ENCODE measurements around the gene STX11.

The STX11 gene

DNA sequence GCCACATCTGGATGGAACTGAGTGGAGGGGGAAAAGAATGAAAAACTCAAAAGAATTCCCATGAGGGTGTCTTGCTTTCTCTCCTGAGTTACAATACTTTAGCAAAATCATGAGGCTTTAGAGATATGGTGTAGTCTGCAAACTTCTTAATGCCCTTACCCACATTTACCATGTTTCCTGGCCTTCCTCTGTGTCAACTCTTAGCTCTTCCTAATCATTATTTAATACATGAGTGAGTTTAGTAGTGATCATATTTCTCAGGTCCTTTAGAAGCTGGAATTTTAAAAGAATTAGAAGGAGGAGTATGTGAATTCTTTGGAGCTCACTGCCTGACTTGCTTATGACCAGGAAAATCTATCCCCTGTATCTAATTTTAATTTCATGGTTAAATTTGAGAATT, 39.0 kb downstream of the STX11 start:
- TF ChIP-seq CTCF (IDR thresholded peaks at IDR 0.05), result no peak

GRCh38 chr6:144190080-144190479, 39.8 kb downstream of the STX11 start:
- no peak for TF ChIP-seq CTCF (IDR thresholded peaks at IDR 0.05)

DNA sequence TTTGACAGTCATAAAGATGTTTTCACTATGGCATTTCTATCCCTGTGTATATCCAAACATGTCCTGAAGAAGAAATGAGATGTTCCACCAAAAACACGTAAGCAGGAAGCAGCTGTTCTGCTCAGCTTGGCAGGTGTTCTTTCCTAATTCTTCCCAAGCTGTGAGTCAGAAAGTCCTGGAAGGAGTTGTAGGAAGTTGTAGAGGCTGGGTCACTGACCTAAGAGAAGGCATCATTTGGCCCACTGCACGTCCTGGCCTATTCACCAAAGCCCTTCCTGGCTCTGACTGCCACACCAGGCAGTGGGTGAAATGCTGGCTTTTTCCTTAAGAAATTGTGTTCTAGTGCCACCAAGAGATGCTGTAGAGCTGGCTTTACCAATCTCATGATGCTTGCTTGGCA, 40.3 kb downstream of the STX11 start:
- no peak for TF ChIP-seq CTCF (IDR thresholded peaks at IDR 0.05)

DNA sequence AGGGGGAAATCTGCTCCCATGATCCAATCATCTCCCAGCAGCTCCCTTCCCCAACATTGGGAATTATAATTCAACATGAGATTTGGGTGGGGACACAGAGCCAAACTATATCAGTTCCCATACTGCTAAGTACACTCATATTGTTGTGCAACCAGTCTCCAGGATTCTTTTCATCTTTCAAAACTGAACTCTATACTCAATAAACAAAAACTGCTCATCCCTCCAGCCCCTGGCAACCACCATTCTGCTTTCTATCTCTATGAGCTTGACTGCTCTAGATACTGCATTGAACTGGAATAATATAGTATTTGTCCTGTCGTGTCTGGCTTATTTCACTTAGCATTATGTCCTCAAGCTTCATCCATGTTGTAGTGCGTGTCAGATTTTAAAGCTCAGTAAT, 42.9 kb downstream of the STX11 start:
- TF ChIP-seq CTCF (IDR thresholded peaks at IDR 0.05), result no peak

GRCh38 chr6:144194293-144194810, 44.0 kb downstream of the STX11 start:
- TF ChIP-seq CTCF (IDR thresholded peaks at IDR 0.05), result no peak

- TF ChIP-seq CTCF (IDR thresholded peaks at IDR 0.05), result no peak
Observed at GRCh38 chr6:144195671-144196270, 45.5 kb downstream of the STX11 start.

GRCh38 chr6:144197919-144198318, 47.6 kb downstream of the STX11 start:
- TF ChIP-seq CTCF (IDR thresholded peaks at IDR 0.05), result no peak

All from LNCAP (cell line).